ENCODE results near the gene FHAD1.

DNA sequence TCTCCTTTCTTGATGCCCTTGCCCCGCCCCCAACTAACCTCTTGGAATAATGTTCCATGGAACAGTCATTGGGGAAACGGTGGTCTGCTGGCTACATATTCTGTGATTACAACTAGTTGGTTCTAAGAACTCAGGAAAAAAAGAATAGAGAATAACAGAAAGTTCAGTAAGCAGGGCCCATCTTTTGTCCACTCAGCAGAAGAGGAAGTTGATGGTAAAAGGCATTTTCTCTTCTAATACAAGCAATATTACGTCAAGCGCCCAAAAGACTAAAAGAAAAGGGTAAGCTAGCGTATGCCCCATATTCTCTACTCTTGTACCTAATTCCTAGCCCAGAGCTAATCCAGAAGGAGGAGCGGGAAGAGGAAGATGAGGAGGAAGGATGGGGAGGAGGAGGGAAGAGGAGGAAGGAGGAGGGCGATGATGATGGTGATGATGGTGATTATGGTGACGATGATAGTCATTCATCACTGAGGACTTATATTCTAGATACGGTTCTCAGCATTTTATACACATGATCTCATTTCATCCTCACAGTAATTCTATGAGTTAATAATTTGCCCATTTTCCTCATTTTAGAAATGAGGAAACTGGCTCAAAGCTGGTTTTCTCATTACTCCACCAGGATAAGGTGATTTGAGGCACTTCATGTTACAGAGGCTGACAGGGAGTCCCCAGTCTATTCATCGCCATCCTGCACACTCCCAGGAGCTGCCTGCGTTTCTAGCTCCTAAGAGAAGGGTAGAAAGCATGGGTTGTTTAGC lies 86.1 kb downstream of the FHAD1 start:
- TF ChIP-seq ZNF234 (CRISPR knock-in tag; conservative IDR thresholded peaks at IDR 0.05) (no peak), FOXP4 (CRISPR knock-in tag; IDR thresholded peaks at IDR 0.05) (no peak), PBX2 (CRISPR knock-in tag; IDR thresholded peaks at IDR 0.05) (no peak)

Data from HepG2 (cell line).